Measurements from ENCODE around the gene XPR1. TPM values are rescaled to one million over a fixed set of nuclear protein-coding genes. Genes with fewer than 3 reads are reported as not detected.
"Not testable (repeated sequence)": the region's sequence is repeated elsewhere in the genome, so short reads cannot be mapped to it uniquely, and the experiment has no call there.

Gene XPR1
- total RNA-seq, 1 donor from 2014 or later = 15.8 TPM

GRCh38 chr1:180836449-180836848 lies 204.6 kb downstream of the XPR1 start:
- DNase-seq (ENCODE audit: low spot score) = no peak

GRCh38 chr1:180837020-180837419 lies 205.2 kb downstream of the XPR1 start:
- no peak for DNase-seq (ENCODE audit: low spot score)

GRCh38 chr1:180838535-180838934 lies 206.7 kb downstream of the XPR1 start:
- no peak for DNase-seq (ENCODE audit: low spot score)

GRCh38 chr1:180839547-180839946 lies 207.7 kb downstream of the XPR1 start:
- DNase-seq (ENCODE audit: low spot score) = no peak

GRCh38 chr1:180841415-180841814 lies 209.6 kb downstream of the XPR1 start:
- DNase-seq (ENCODE audit: low spot score) = no peak

- DNase-seq (ENCODE audit: low spot score) = no peak
Observed at GRCh38 chr1:180842052-180842451, 210.2 kb downstream of the XPR1 start.

GRCh38 chr1:180842491-180843275 lies 210.9 kb downstream of the XPR1 start:
- no peak for DNase-seq (ENCODE audit: low spot score)

- DNase-seq (ENCODE audit: low spot score) = no peak
Observed at GRCh38 chr1:180845352-180845751, 213.5 kb downstream of the XPR1 start.

- DNase-seq (ENCODE audit: low spot score) = no peak
Observed at GRCh38 chr1:180848191-180848590, 216.4 kb downstream of the XPR1 start.

- no peak for DNase-seq (ENCODE audit: low spot score)
Observed at GRCh38 chr1:180849031-180849775, 217.4 kb downstream of the XPR1 start.

- DNase-seq (ENCODE audit: low spot score) = no peak
Observed at GRCh38 chr1:180851995-180852887, 220.4 kb downstream of the XPR1 start.

- no peak for DNase-seq (ENCODE audit: low spot score)
Observed at GRCh38 chr1:180854001-180854400, 222.2 kb downstream of the XPR1 start.

- DNase-seq (ENCODE audit: low spot score) = no peak
Observed at GRCh38 chr1:180854456-180854855, 222.6 kb downstream of the XPR1 start.

- DNase-seq (ENCODE audit: low spot score) = not testable (repeated sequence)
Observed at GRCh38 chr1:180857947-180858725, 226.3 kb downstream of the XPR1 start.

GRCh38 chr1:180859306-180859705 lies 227.5 kb downstream of the XPR1 start:
- DNase-seq (ENCODE audit: low spot score) = no peak

GRCh38 chr1:180860535-180860934 lies 228.7 kb downstream of the XPR1 start:
- no peak for DNase-seq (ENCODE audit: low spot score)

- DNase-seq (ENCODE audit: low spot score) = no peak
Observed at GRCh38 chr1:180862305-180862704, 230.5 kb downstream of the XPR1 start.

- no peak for DNase-seq (ENCODE audit: low spot score)
Observed at GRCh38 chr1:180863158-180863775, 231.4 kb downstream of the XPR1 start.

GRCh38 chr1:180881806-180882509 lies 250.1 kb downstream of the XPR1 start:
- DNase-seq (ENCODE audit: low spot score) = no peak
